ENCODE results near the gene FURIN.

GRCh38 chr15:90819850-90820249, 48.5 kb upstream of the FURIN start:
- no peak for TF ChIP-seq SIN3A (IDR thresholded peaks at IDR 0.05; ENCODE audit: borderline replicate concordance, insufficient read depth, low read depth, low read length)
- TF ChIP-seq CTCF (IDR thresholded peaks at IDR 0.05): no peak
